ENCODE results near the gene BEND6.
"Not testable (repeated sequence)": the region's sequence is repeated elsewhere in the genome, so short reads cannot be mapped to it uniquely, and the experiment has no call there.

BEND6 gene

DNA sequence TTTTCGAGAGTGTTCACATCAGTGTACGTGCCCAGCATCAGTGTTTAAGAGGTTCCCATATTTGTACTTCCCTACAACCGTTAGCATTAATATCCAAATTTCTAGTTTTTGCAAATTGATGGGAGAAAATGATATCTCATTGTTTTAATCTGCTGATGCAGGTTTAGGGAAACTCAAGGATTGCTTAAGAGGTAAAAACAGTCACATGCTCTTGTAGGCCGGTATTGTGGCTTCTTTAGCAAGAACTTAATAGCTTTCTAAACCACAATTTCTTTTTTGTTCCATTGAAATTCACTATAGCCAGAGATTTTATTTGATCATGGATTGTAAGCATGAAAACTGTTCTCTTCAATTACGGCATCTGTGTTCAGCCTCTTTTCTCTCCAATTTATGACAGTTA, 29.5 kb downstream of the BEND6 start:
- no peak for DNase-seq (ENCODE audit: low read depth)

DNA sequence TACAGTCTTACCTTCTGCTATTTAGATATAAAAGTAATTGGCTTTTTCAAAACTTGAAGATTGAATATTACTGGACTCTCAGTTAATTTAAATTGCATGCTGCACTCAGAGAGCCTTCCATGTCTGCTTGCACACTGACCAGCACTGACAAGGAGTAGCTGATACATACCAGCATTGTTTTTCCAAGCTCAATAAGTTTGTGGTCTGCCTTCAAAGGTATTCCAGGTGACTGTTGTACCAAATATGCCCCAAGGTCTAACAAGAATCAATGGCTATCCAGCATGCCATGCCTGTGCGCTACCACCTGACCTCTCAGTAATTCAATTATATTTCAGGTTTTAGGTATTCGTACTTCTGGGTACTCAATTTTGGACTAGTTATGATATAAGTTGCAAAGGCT, 30.0 kb downstream of the BEND6 start:
- DNase-seq (ENCODE audit: low read depth), result no peak

DNA sequence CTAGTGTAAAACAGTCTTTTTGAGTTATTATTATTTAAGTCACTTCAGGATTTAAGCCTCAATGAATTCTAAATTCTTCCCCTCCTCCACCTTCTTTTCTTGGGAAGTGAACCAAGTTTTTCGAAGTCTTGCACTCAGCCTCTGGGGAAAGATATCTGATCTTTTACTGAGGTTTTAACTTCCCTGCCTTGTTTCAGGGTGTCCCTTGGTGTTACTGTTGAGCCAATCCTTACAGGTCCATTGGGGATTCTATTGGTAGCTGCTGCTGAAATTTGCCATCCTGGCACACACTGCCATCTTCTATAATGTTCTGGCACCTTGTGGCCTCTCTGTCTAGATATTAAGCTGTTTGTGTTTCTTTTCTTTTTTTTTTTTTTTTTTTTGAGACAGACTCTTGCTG, 31.7 kb downstream of the BEND6 start:
- no peak for DNase-seq (ENCODE audit: low read depth)

DNA sequence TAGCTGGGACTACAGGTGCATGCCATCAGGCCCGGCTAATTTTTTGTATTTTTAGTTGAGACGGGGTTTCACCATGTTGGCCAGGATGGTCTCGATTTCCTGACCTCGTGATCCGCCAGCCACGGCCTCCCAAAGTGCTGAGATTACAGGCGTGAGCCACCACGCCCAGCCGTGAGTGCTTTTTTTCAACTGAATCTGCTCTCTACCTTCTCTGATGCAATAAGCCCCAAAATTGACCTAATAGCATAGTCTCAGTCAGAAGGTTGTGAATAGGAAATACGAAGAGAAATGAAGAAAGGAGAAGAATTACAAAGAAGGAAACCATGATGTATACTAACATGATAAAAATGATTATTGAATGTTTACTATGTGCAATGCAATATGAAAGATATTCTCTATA, 33.2 kb downstream of the BEND6 start:
- DNase-seq (ENCODE audit: low read depth), result no peak

DNA sequence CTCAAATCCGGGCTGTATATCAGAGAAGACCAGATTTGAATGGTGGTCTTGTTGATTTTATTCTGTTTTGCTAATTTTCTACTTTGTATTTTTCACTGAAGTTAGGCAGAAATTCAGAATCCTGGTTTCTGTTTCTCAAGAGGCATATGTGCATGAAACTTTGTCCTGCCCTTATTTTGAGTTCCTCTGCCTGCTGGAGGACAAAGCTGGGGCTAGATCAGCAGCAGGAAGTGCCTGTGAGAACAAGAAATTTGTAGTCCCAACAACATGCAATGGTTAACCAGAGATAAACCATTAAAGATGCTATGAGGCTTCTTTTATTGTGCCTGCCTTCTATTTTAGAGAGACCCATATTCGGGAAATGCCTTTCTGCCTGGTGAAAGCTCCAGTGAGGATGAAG, 37.1 kb downstream of the BEND6 start:
- DNase-seq (ENCODE audit: low read depth), result no peak

DNA sequence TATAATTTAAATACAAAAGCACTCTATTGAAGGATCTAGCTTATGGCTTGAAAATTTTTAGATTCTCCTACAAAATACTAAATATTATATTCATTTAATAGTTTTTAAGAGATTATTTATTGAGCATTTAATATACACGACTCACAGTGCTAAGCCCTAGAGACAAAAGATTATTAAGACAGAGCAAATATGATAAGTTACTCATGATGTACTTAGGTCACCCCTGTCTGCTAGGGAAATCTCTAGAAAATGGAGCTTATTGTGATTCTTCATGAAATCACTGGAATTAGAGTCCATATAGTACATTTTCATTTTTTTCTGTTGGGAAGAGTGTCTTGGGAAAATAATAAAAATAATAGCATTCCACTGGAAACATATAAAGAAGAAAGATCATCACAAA, 37.8 kb downstream of the BEND6 start:
- DNase-seq (ENCODE audit: low read depth), result no peak

DNA sequence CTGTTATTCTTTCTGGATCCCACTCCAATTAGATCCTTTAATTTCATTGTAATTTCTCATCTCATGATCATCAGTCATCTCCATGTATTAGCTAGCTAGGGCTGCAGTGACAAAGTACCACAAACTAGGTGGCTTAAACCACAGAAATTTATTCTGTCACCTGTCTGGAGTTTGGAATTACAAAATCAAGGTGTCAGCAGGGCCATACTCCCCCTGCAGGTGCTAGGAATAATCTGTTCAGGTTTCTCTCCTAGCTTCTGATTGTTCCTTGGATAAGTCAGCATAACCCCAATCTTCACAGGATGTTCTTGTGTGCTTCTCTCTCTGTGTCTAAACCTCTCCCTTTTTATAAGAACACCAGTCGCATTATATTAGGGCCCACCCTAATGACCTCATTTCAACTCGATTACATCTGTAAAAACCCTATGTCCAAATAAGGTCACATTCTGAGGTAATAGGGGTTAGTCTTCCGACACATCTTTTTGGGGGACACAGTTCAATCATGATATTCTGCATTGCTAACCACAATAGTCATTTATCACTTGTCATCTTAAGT, 40.5 kb downstream of the BEND6 start:
- DNase-seq (ENCODE audit: low read depth), result no peak

DNA sequence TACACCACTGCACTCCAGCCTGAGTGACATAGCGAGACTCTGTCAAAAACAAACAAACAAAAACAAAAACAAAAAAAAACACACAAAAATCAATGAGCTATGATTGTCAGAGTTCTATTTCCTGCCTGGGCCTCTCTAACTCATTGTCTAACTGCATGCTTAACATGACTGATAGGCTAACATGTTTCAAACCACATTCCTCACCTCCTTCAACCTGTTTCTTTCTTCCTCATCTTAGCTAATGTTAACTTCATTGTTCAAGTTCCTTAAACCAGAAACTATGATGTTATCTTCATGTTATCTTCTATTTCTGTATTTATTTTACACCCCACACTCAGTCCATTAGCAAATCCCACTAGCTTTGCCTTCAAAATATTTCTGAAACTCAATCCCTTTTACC, 41.5 kb downstream of the BEND6 start:
- no peak for DNase-seq (ENCODE audit: low read depth)

DNA sequence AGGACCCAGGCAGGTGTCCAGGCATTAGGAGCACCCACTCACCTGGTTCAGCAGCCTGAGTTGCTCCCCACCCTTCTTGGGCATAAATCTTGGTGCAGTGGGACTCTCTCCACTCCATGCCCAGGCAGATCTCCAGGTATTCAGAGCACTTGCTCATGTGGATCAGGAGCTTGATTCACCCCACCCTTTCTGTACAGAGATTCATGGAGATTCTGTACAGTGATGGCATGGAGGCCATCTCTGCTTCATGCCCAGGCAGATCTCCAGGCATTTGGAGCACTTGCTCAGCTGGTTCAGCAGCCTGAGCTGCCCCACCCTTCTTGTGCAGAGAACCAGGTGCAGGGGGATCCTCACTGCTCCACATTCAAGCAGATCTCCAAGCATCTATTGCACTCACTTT, 44.1 kb downstream of the BEND6 start:
- DNase-seq (ENCODE audit: low read depth), result no peak

DNA sequence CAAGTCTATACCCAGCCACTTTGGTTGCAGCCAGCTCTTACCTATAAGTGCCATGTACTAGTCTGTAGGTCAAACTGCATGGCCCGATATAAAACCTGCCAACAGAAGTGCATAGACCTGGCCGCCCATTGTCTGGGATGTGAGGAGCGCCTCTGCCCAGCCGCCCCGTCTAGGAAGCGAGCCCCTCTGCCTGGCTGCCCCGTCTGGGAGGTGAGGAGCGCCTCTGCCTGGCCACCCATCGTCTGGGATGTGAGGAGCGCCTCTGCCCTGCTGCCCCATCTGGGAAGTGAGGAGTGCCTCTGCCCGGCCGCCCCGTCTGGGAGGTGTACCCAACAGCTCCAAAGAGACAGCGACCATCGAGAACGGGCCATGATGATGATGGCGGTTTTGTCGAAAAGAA, 44.8 kb downstream of the BEND6 start:
- not testable (repeated sequence) for DNase-seq (ENCODE audit: low read depth)

DNA sequence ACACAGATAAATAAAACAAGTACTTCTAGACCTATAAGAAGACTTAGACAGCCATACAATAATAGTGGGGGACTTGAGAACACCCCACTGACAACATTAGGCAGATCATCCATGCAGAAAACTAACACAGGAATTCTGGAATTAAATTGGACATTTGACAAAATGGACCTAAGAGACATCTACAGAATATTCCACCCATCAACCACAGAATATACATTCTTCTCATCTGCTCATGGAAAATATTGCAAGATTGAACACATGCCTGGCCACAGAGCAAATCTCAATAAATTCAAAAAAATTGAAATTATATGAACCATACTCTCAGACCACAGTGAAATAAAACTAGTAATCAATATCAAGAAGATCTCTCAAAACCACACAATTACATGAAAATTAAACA, 47.3 kb downstream of the BEND6 start:
- DNase-seq (ENCODE audit: low read depth), result no peak

DNA sequence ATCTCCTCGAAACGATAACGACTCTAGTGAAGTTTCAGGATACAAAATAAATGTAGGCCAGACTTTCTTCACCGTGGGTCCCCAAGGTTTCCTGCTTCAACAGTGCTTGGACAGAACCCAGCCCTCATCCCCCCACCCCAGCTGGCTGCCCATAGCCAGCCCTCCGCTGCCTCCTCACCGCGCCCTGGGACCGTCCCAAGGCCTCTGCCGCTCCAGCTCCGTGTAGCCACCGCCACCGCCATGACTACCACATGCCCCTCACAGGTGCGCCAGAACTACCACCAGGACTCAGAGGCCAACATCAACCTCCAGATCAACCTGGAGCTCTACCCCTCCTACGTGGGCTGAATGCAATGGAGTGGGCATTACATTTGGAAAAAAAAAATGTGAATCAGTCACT, 49.4 kb downstream of the BEND6 start:
- DNase-seq (ENCODE audit: low read depth), result no peak

DNA sequence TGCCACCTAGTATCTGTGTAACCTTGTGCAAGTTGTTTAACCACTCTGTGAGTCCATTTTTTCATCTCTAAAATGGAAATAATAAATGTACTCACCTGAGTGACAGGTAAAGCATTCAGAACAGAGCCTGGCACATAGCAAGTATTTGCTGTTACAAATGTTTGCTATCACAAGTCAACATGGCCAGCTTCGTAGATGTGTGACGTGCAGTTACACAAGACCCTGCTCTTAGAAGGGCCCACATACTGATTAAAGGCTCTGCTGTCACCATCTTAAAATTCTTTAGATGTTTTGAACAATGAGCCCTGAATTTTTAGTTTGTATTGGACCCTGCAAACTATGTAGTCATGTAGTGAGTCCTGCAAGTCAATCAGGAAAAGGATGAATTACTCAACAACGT, 51.2 kb downstream of the BEND6 start:
- DNase-seq (ENCODE audit: low read depth), result no peak

DNA sequence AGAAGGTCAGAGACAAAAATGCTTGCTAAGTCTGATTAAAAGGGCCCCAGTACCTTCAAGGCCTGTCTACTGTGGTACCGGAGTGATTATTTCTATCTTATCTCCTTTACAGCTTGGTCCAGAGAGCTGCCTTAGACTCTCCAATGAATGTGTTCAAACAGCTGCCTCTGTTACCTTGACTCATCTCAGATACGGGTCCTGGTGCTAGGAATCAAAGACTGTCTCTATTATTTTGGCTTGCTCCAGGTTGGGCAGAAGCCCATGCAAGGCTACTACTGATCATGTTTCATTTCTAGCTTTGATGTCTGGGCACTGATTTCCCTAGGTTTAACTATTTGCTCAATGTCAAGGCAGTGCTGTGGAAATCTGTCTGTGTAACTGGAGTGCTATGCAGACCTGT, 53.2 kb downstream of the BEND6 start:
- DNase-seq (ENCODE audit: low read depth), result not testable (repeated sequence)

DNA sequence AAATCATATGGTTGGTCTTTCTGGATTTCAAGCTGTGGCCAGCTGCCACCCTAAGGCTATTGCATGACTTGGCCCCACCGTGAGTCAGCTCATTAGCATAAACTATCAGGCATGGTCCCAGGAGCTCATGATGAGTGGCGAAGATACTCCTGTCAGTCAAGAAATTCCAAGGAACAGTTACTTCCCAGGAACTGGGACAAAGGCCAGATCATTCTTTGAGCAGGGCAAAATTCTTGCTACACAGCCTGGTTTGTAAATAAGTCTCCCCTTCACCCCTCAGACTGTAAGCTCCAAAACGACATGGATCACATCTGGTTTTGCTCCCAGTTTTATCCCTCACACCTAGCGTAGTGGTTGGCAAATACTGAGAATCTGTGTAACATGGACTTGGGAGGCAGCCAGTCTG, 58.6 kb downstream of the BEND6 start:
- DNase-seq (ENCODE audit: low read depth), result no peak

DNA sequence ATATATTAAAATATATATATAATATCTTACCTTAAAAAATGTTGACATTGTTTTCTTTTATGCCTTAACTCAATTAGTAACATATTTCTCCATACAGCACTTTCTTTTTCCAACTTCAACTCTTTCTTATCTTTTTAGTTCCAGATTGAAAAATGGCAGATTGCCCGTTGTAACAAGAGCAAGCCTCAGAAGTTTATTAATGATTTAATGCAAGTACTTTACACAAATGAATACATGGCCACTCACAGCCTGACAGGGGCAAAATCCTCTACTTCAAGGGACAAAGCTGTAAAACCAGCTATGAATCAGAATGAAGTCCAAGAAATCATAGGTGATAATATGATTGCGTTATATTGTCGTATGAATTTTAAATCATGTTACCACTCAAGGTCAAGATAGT, 62.2 kb downstream of the BEND6 start:
- no peak for DNase-seq (ENCODE audit: low read depth)

DNA sequence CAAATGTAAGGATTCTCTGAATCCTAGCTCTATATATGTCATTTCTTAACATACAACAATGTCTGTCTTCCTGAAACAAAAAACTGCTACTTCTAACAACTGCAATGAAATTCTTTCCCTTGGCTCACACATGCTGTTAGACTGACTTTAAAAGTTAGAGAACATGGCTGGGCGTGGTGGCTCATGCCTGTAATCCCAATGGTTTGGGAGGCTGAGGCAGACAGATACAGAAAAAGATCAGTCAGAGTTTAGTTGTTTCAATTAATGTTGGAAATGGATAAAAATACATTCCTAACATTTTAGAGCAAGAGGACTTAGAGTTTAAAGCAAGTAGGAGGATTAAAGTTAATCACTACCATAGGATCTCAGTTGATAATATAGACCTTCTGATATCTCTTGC, 62.9 kb downstream of the BEND6 start:
- DNase-seq (ENCODE audit: low read depth), result no peak

DNA sequence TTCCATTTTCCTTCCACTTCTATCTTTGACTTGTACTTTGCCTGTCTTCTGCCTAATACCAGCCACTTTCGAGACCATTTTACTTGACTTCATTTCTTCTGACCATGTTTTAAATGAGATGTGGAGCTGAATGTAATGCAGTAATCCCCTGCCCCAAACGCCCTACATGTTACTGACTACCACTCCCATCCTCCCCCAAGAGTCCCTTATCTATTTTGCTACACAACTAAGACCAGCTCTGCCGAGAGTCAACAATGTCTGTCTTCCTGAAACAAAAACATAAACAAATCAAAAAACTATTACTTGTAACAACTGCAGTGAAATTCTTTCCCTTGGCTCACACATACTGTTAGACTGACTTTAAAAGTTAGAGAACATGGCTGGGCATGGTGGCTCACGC, 64.5 kb downstream of the BEND6 start:
- no peak for DNase-seq (ENCODE audit: low read depth)

DNA sequence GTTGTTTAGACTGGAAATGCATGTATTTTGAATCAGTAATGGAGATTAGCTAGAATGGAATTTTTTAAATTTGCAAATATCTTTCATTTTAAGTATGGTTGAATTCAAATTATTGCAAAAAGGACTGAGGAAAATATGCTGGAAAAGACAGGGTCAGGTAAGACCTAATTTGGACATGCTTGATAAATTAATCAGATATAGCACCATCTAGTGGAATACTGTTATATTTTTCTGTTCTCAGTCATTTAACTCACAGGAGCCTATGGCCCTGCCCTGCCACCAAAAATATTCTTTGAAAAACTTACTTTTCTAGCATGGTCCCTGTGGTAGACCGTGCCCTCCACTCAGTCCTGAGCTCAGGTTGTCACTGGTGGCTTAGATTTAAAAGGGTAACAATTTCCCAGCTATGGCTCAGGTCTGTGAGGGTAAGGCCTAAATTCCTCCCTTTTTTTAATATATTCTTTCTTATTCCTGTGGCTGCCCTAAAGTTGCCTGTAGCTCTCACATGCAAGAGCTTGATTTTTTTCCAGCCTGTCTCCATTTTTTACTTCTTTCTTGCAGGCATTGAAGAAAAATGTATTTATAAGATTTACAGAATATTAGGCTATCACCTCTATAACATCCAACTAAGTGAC, 66.3 kb downstream of the BEND6 start:
- DNase-seq (ENCODE audit: low read depth), result no peak

DNA sequence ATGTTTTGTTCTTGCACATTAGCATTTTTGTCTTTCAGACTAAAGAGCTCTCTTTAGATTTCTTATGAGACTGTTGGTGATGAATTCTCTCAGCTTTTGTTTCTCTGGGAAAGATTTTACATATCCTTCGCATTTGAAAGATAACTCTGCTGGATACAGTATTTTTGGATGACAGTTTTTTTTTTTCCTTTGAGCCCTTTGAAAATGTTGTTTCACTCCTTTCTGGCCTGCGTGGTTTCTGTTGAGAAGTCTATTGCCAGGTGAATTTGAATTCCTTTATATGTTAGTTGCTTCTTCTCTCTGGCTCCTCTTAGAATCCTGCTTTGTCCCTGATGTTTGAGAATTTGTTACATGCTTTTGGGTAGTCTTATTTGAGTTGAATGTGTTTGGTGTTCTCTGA, 69.4 kb downstream of the BEND6 start:
- no peak for DNase-seq (ENCODE audit: low read depth)

DNA sequence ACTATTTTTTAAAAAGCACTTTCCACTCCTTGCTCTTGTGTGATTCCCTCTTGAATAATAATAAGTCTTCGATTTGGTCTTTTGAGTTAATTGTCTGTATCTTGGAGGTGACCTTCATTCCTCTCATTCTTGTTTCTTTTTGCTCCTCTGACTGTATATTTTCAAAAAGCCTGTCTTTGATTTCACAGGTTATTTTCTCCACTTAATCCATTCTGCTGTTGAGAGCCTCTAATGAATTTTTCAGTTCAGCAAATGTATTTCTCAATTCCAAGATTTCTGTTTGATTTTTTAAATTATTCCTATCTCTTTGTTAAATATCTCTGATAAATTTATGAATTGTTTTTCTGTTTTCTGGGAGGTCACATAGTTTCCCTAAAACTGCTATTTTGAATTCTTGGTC, 69.9 kb downstream of the BEND6 start:
- no peak for DNase-seq (ENCODE audit: low read depth)

DNA sequence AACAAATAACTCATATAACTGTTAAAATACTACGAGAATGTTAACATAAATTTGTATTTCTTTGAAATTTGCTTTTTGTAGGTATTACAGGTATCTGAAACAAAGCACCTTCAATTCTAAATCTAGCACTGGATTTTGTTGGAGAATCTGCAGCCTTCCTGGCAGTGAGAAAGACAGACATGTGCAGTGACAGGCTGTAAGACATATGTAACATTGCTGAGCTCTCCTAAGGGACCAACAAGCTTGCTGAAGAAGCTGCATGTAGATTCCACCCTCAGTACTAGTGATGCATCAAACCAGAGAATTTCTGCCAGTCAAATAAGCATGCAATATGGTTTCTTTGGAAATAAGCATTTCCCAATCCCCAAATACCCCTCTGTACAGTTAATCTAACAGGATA, 71.1 kb downstream of the BEND6 start:
- no peak for DNase-seq (ENCODE audit: low read depth)

DNA sequence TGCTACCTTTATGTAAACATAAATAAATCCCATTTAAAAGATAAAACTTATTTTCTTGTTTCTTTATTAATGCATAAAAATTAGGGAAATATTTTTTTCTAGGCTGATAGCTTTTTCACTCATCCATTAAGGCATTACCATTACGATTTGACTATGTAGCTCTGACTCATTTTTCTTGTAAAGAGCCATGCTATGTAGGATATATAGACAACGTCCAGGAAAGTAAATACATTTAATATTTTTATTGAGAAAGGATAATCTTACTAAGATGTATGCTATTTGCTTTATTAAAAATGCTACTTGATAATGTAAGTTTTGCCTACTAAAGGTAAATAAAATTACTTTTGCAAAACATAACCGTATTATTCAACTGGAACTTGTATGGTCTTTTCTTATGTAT, 72.4 kb downstream of the BEND6 start:
- DNase-seq (ENCODE audit: low read depth), result no peak

DNA sequence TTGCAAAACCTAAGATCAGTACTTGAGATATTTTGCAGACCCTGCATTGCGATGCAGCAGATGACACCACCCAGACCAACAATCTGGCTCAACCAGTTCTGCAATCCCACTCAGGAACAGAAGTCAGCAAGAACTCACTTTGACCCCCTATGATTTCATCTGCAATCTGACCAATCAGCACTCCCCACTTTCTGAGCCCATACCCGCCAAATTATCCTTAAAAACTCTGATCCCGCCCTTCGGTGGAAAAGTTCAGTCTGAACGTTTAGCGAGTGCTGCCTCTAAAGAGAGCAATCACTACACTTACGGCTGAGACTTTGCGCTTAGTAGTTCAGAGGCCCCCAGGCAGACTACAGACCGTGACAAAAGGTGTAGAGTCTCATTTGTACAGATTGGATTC, 74.3 kb downstream of the BEND6 start:
- DNase-seq (ENCODE audit: low read depth), result no peak

DNA sequence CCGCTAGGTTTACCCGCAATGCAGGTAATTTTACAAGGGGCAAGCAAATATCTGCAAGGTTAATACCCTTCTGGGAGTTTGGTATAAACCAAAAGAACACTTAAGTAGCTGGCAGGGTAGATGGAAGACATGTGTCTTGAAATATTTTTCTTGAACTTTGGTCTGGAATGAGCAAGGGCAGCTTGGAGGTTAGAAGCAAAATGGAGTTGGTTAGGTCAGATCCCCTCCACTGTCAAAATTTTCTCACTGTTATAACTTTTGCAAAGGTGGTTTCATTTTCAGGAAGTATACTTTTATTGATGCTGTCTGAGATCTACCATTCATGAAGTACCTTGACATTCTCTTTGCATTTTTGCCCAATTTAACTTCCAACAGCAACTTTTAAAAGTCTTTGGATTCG, 78.3 kb downstream of the BEND6 start:
- DNase-seq (ENCODE audit: low read depth), result no peak

All from stimulated activated CD8-positive, alpha-beta memory T cell treated with anti-CD3 and anti-CD28 coated beads, Interleukin-4, amount 100 ng/mL, for 24 hours (primary cell).